NCI-H2196 (cell line): ENCODE measurements around the gene GUCY2F.
A peak's percentile ranks its signal among the peaks of the same experiment; 100 is the strongest.

ENCODE experiments used
- DNase-seq: peaks from one replicate; lab custom pipeline; 2025; ENCODE audit not compliant: unreplicated experiment; lab: John Stamatoyannopoulos, UW

GUCY2F gene

DNA sequence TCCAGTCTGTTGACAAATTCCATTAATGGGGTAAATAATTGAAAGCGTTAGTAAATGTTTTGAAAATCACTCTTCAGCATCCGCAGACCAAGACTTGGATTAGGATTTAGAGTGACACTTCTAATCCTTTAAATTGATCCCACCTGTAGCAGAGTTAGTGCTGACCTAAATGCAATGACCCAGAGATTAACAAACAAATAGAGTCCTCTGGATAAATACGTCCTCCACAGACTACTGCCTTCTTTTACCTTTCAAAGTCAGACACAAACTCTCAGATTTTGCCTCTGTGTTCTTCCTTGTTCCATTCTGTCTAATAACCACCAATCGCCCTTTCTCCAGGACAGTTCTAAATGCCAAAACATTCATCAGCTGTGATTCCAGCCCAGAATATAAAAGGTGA, at the start of gene GUCY2F:
GUCY2F (minus strand) TSS at position 101 of the 400 bp plus-strand sequence. CDS start 6,150 bp downstream, outside the sequence.
- DNase-seq, result no peak

- DNase-seq, result no peak
Measured at GRCh38 chrX:109519001-109519400, 37.1 kb upstream of the GUCY2F start.

DNA sequence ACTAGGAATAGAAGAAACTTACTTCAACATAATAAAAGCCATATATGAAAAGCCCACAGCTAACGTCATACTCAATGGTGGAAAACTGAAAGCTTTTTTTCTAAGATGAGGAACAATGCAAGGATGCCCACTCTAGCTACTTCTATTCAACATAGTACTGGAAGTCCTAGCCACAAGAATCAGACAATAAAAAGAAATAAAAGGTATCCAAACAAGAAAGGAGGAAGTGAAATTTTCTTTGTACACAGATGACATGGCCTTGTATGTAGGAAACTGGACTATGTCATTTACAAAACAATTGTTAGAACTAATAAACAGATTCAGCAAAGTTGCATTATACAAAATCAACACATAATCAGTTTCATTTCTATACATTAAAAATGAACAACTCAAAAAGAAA, 29.2 kb upstream of the GUCY2F start:
- no peak for DNase-seq

DNA sequence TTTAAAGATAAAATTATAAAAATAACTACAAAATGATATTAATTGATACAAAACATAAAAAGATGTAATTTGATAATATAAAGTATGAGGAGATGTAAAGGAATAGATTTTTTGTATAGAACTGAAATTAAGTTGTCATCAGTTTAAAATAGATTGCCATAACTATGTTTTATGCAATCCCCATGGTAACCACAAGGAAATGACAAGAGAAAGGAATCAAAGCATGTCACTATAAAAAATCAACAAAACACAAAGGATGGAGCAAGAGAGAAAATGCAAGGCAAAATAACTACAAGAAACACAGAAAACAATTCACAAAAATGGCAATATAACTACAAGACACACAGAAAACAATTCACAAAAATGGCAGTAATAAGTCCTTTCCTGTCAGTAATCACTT, 27.0 kb upstream of the GUCY2F start:
- no peak for DNase-seq

- DNase-seq, result no peak
Measured at GRCh38 chrX:109501176-109501575, 19.3 kb upstream of the GUCY2F start.

DNA sequence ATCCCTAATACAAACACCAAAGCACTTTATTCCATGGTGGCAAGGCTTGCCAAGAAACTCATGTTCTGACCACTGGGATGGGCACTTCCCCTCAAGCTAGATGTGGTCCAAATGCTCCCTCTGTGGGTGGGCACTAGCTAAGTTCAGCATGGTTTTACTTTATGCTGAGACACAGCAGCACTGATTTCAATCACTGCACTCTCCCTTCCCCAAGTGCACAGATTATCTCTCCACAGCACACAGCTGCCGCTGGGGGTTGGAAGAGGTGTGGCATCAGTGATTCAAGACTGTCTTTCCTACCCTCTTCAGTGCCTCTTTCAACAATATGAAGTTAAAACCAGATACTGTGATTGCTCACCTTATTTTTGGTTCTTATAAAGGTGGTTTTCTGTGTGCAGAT, 16.5 kb upstream of the GUCY2F start:
- DNase-seq, result no peak

DNA sequence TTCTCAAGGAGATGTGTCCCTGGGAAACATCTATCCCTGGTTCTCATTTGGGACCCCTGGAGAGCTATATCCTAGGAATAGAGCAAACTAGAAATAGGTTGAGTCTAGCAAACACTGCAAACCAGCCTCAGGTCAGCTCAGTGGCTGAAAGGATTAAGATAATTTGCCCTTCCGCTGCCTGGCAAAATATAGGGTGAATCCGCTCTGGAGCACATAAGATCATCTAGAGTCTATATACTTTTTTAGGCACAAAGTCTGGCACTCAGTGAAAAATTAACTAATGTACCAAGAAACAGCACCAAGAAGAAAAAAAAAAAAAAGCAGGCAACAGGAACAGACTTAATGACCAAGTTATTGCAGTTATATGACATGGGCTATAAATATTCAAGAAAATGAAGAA, 7.3 kb upstream of the GUCY2F start:
- DNase-seq, result no peak

GRCh38 chrX:109487640-109488039, 5.8 kb upstream of the GUCY2F start:
- DNase-seq, result no peak

GRCh38 chrX:109485470-109486340, 3.8 kb upstream of the GUCY2F start:
- DNase-seq, result peak; percentile 44

- DNase-seq, result no peak
Measured at GRCh38 chrX:109484886-109485285, 3.0 kb upstream of the GUCY2F start.

- peak; percentile 6 for DNase-seq
Measured at GRCh38 chrX:109475174-109475891, 6.6 kb downstream of the GUCY2F start.

DNA sequence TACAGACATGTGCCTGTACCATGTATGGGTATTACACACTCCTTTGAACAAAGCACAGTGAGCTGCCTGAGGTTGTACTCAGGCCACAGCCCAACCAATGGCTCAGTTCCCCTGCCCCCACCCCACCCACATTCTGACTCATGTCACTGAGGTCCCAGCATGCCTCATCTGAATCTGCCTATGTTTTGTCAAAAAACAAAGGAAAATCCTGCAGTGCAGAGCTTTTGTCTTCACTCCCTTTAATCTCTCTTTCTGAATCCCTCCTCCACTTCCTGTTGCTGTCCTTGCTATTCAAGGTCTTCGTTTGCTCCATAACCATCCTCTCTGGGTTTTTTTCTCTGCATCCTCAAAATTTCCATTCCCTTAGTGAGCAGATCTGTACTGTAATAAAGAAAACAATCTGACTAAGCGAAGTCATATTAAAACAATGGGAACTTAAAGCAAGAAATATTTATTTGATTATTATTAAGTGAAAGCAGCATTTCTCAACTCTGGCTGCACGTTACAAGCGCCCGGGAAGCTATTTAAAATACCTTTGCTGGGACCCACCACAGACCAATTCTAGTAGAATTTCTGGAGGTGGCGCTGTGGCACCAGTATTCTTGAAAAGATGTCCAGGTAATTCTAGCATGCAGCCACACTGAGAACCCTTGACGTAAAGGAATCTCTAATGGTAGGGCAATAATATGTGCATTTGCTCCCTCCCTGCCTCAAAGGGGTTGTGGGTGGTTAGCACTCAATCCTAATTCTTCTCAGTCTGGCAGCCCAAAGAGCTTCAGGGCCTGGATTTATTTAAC, 8.7 kb downstream of the GUCY2F start:
- no peak for DNase-seq

GRCh38 chrX:109464231-109464630, 17.7 kb downstream of the GUCY2F start:
- no peak for DNase-seq

DNA sequence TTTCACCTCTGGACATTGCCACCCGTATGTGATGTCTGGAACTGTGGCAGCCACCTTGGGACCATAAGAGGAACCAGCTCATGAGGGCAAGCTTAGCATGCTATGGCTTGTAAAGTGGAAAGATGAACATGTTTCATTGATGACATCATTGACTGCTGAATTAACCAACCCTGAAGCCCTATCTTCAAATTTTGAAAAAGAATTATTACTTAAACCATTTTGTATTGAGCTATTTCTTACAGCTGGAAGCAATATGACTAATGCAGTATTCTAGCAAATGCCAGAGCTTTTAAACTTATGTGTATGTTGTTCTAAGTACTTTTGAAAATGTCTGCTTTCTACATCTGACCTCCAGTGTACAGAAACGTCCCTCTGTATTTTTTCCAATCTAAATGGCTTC, 18.1 kb downstream of the GUCY2F start:
- DNase-seq, result no peak

DNA sequence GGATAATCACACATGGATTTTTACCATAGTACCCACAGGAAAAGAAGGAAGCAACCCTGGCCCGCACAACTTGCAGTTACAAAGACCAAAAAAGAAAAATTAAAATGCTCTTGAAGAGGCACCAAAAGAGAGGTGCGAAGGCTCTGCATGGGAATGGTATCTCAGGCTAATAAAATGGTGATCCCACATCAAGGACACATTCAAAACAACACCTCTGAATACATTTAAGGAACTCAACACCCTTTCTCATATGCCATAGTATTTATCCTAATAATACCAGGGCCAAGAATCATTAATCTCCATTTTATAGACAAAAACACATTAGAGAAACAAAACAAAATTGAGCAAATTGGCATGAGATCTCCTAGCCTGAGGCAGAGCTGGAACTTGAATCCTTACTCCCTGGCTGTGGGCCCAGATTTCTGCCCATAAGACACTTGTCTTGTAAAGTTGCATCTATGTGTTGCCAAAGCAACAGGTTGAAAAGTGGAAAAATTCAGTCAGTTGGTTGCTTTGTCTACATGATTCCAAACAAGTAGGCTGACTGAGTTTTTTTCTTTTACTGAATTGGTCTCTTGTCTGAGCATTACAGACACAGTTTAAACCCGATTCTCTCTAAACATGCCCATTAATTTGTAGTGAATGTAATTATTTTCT, 33.5 kb downstream of the GUCY2F start:
- DNase-seq, result no peak

GRCh38 chrX:109441266-109441665, 40.6 kb downstream of the GUCY2F start:
- no peak for DNase-seq

GRCh38 chrX:109440475-109440874, 41.4 kb downstream of the GUCY2F start:
- DNase-seq, result no peak

GRCh38 chrX:109409181-109409580, 72.7 kb downstream of the GUCY2F start:
- no peak for DNase-seq

DNA sequence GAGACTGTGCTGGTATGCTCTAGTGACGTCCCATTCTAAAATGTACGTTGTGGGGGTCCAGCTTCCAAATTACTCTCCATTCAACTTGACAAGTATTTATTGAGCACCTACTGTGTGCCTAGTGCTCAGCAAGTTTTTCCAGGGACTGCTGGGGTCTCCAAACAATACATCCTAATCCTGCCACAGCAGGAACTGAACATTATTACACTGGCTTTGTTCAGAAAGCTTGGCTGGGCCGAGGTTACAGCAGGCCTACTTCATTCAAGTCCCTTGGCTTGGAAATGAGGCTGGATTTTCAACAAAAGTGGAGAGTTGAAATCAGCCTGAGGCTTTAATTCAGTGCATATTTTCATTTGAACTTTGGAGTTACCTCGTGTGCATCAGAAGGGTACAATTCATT, 78.0 kb downstream of the GUCY2F start:
- no peak for DNase-seq

DNA sequence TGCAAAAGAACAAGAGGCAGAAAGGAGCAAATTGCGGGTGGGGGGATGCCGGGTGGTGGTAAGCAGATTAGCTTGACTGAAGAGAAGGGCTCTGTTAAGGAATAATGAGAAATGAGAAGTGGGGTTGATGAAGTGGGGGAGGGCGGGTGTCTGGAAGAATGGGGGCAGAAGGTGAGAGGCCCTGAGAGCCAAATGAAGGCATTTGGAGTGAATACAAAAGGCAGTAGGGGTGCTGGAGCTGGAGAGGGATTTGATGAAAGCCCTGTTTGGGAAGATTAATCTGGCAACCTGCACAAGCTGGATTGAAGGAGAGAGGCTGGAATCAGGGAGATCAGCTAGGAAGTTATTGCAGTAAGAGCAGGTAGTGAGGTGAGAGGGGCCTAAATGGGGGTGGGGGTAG, 82.1 kb downstream of the GUCY2F start:
- DNase-seq, result no peak

DNA sequence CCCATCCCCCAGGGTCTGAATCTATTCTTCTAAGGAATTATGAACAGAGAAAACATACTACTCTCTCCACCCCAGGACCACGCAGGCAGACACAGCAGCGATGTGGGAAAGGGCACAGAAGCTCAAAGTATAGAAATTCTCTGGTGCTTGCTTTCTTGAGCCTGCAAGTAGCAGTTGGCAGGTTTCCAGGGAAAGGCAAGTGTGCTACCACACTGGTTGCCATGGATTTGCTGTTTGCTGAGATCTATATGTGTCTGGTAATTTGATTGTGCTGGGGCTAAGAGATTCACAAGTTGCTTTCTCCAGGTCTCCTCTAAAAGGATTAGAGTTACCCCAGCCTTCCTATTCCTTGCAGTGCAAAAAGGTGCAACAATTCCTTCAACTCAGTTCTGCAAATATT, 83.1 kb downstream of the GUCY2F start:
- DNase-seq, result no peak
